Measurements from ENCODE around the gene CHSY3.
A peak's percentile ranks its signal among the peaks of the same experiment; 100 is the strongest.

Gene CHSY3

GRCh38 chr5:129963359-129963758 lies 59.1 kb downstream of the CHSY3 start:
- H2AFZ ChIP-seq (ENCODE audit: low read depth, low read length) = peak overlapping the region; percentile 14
- peaks cover 15% of the 10 kb centered on the region for H3K4me1 ChIP-seq (ENCODE audit: insufficient read depth, low read length)
- no peaks in the 10 kb centered on the region for H3K9me3 ChIP-seq (ENCODE audit: low read length)
- H3K4me3 ChIP-seq (ENCODE audit: low read length) = no peak overlapping the region
- no peaks in the 10 kb centered on the region for H3K36me3 ChIP-seq (ENCODE audit: insufficient read depth, low read length)
- no peaks in the 10 kb centered on the region for H3K27me3 ChIP-seq (ENCODE audit: insufficient read depth, low read length)

GRCh38 chr5:129966071-129966470 lies 61.8 kb downstream of the CHSY3 start:
- Histone ChIP-seq H3K4me3 (ENCODE audit: low read length) (no peak overlapping the region), H2AFZ (ENCODE audit: low read depth, low read length) (no peak overlapping the region), H3K36me3 (ENCODE audit: insufficient read depth, low read length) (no peaks in the 10 kb centered on the region), H3K9me3 (ENCODE audit: low read length) (no peaks in the 10 kb centered on the region), H3K27me3 (ENCODE audit: insufficient read depth, low read length) (no peaks in the 10 kb centered on the region), H3K4me1 (ENCODE audit: insufficient read depth, low read length) (peaks cover 15% of the 10 kb centered on the region)

DNA sequence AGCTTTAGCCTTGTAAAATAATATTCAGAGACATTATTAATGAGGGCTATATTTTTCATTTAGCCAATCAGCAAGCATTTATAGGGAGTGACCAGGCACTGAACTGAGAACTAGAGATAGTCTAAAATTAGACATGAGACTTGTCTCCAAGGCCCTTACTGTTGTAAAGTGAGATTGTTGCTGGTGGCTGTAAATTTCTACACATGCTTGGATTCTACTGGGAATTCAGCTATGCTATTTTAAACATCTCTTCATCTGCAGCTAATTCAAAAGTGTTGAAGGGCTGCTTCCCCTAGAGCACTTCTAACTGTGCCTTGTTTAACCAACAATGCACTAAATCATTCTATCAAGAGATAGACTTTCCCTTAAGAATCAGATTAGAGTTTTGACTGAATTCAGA lies 67.4 kb downstream of the CHSY3 start:
- no peak overlapping the region for H3K4me3 ChIP-seq (ENCODE audit: low read length)
- peaks cover 5% of the 10 kb centered on the region for H3K4me1 ChIP-seq (ENCODE audit: insufficient read depth, low read length)
- H3K9me3 ChIP-seq (ENCODE audit: low read length) = no peaks in the 10 kb centered on the region
- H3K27me3 ChIP-seq (ENCODE audit: insufficient read depth, low read length) = no peaks in the 10 kb centered on the region
- H2AFZ ChIP-seq (ENCODE audit: low read depth, low read length) = no peak overlapping the region
- H3K36me3 ChIP-seq (ENCODE audit: insufficient read depth, low read length) = no peaks in the 10 kb centered on the region

- no peak overlapping the region for H2AFZ ChIP-seq (ENCODE audit: low read depth, low read length)
- H3K27me3 ChIP-seq (ENCODE audit: insufficient read depth, low read length) = no peaks in the 10 kb centered on the region
- H3K4me1 ChIP-seq (ENCODE audit: insufficient read depth, low read length) = peaks cover 5% of the 10 kb centered on the region
- H3K36me3 ChIP-seq (ENCODE audit: insufficient read depth, low read length) = no peaks in the 10 kb centered on the region
- H3K4me3 ChIP-seq (ENCODE audit: low read length) = no peak overlapping the region
- H3K9me3 ChIP-seq (ENCODE audit: low read length) = no peaks in the 10 kb centered on the region
Measured at GRCh38 chr5:129972465-129973141, 68.3 kb downstream of the CHSY3 start.

GRCh38 chr5:129973716-129974426 lies 69.6 kb downstream of the CHSY3 start:
- Histone ChIP-seq H2AFZ (ENCODE audit: low read depth, low read length) (no peak overlapping the region), H3K27me3 (ENCODE audit: insufficient read depth, low read length) (no peaks in the 10 kb centered on the region), H3K36me3 (ENCODE audit: insufficient read depth, low read length) (no peaks in the 10 kb centered on the region), H3K4me1 (ENCODE audit: insufficient read depth, low read length) (peaks cover 5% of the 10 kb centered on the region), H3K4me3 (ENCODE audit: low read length) (no peak overlapping the region), H3K9me3 (ENCODE audit: low read length) (no peaks in the 10 kb centered on the region)

DNA sequence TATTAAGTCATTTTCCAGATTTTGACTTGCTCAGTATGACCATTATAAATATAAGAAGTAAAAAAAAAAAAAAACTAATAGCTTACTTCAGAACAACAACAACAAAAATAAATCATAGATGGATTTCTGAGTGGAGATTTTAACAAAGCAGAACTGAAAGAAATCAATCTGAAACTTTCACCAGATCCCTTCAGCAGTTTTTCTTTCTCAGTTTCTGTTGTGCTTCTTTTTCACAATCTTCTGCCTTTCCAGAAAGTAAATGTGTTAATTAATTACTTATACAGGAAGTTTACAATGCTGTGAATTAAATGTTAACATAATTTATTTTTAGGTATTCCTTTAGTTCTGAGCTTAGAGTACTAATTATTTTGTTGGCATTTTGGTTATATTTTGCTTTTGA lies 73.5 kb downstream of the CHSY3 start:
- H3K4me1 ChIP-seq (ENCODE audit: insufficient read depth, low read length) = no peaks in the 10 kb centered on the region
- no peaks in the 10 kb centered on the region for H3K27me3 ChIP-seq (ENCODE audit: insufficient read depth, low read length)
- no peaks in the 10 kb centered on the region for H3K9me3 ChIP-seq (ENCODE audit: low read length)
- H2AFZ ChIP-seq (ENCODE audit: low read depth, low read length) = no peak overlapping the region
- H3K4me3 ChIP-seq (ENCODE audit: low read length) = no peak overlapping the region
- H3K36me3 ChIP-seq (ENCODE audit: insufficient read depth, low read length) = no peaks in the 10 kb centered on the region

DNA sequence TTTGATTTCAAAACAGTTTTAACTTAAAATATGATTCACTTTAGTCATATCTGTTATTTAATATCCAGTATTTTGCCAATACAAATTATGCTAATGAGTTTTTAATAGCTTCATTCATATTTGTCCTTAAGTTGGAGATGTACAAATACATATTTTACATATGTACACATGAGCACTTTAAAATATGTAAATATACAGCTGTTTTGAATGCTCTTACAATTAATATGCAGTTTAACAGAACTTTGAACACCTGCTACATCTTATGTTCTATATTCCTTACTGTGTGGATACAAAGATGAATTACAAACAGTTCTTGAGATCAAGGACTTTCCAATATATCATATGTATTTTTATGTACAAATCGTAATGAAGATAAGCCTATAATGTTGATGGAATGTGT lies 74.0 kb downstream of the CHSY3 start:
- H3K4me1 ChIP-seq (ENCODE audit: insufficient read depth, low read length) = no peaks in the 10 kb centered on the region
- no peak overlapping the region for H3K4me3 ChIP-seq (ENCODE audit: low read length)
- H2AFZ ChIP-seq (ENCODE audit: low read depth, low read length) = no peak overlapping the region
- H3K9me3 ChIP-seq (ENCODE audit: low read length) = no peaks in the 10 kb centered on the region
- no peaks in the 10 kb centered on the region for H3K27me3 ChIP-seq (ENCODE audit: insufficient read depth, low read length)
- no peaks in the 10 kb centered on the region for H3K36me3 ChIP-seq (ENCODE audit: insufficient read depth, low read length)

GRCh38 chr5:129988453-129988852 lies 84.2 kb downstream of the CHSY3 start:
- no peaks in the 10 kb centered on the region for H3K9me3 ChIP-seq (ENCODE audit: low read length)
- H3K4me3 ChIP-seq (ENCODE audit: low read length) = no peak overlapping the region
- H3K27me3 ChIP-seq (ENCODE audit: insufficient read depth, low read length) = no peaks in the 10 kb centered on the region
- H3K4me1 ChIP-seq (ENCODE audit: insufficient read depth, low read length) = no peaks in the 10 kb centered on the region
- no peaks in the 10 kb centered on the region for H3K36me3 ChIP-seq (ENCODE audit: insufficient read depth, low read length)
- H2AFZ ChIP-seq (ENCODE audit: low read depth, low read length) = no peak overlapping the region

GRCh38 chr5:129991780-129992179 lies 87.5 kb downstream of the CHSY3 start:
- no peak overlapping the region for H3K4me3 ChIP-seq (ENCODE audit: low read length)
- H3K9me3 ChIP-seq (ENCODE audit: low read length) = no peaks in the 10 kb centered on the region
- H2AFZ ChIP-seq (ENCODE audit: low read depth, low read length) = no peak overlapping the region
- H3K4me1 ChIP-seq (ENCODE audit: insufficient read depth, low read length) = no peaks in the 10 kb centered on the region
- no peaks in the 10 kb centered on the region for H3K27me3 ChIP-seq (ENCODE audit: insufficient read depth, low read length)
- no peaks in the 10 kb centered on the region for H3K36me3 ChIP-seq (ENCODE audit: insufficient read depth, low read length)

- H3K4me1 ChIP-seq (ENCODE audit: insufficient read depth, low read length) = no peaks in the 10 kb centered on the region
- H3K9me3 ChIP-seq (ENCODE audit: low read length) = no peaks in the 10 kb centered on the region
- no peak overlapping the region for H2AFZ ChIP-seq (ENCODE audit: low read depth, low read length)
- H3K27me3 ChIP-seq (ENCODE audit: insufficient read depth, low read length) = no peaks in the 10 kb centered on the region
- no peaks in the 10 kb centered on the region for H3K36me3 ChIP-seq (ENCODE audit: insufficient read depth, low read length)
- H3K4me3 ChIP-seq (ENCODE audit: low read length) = no peak overlapping the region
Measured at GRCh38 chr5:129996896-129997295, 92.6 kb downstream of the CHSY3 start.

DNA sequence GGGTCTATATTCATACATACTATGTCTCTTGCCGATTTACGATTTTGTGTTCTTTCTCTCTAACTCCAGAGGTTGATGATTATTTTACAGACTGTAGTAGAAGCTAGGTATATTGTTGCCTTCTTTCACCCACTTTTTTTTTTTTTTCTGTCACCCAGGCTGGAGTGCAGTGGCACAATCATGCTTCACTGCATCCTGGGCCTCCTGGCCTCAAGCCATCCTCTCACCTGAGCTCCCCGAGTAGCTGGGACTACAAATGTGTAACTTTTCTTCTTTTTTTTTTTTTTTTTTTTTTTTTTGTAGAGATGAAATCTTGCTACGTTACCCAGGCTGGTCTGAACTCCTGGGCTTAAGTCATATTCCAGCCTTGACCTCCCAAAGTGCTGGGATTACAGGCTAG lies 96.2 kb downstream of the CHSY3 start:
- H2AFZ ChIP-seq (ENCODE audit: low read depth, low read length) = no peak overlapping the region
- H3K4me3 ChIP-seq (ENCODE audit: low read length) = no peak overlapping the region
- no peaks in the 10 kb centered on the region for H3K4me1 ChIP-seq (ENCODE audit: insufficient read depth, low read length)
- no peaks in the 10 kb centered on the region for H3K9me3 ChIP-seq (ENCODE audit: low read length)
- no peaks in the 10 kb centered on the region for H3K36me3 ChIP-seq (ENCODE audit: insufficient read depth, low read length)
- no peaks in the 10 kb centered on the region for H3K27me3 ChIP-seq (ENCODE audit: insufficient read depth, low read length)

GRCh38 chr5:130002183-130002582 lies 97.9 kb downstream of the CHSY3 start:
- Histone ChIP-seq H3K27me3 (ENCODE audit: insufficient read depth, low read length) (no peaks in the 10 kb centered on the region), H2AFZ (ENCODE audit: low read depth, low read length) (no peak overlapping the region), H3K9me3 (ENCODE audit: low read length) (no peaks in the 10 kb centered on the region), H3K4me1 (ENCODE audit: insufficient read depth, low read length) (no peaks in the 10 kb centered on the region), H3K4me3 (ENCODE audit: low read length) (no peak overlapping the region), H3K36me3 (ENCODE audit: insufficient read depth, low read length) (no peaks in the 10 kb centered on the region)

GRCh38 chr5:130002876-130003275 lies 98.6 kb downstream of the CHSY3 start:
- no peaks in the 10 kb centered on the region for H3K4me1 ChIP-seq (ENCODE audit: insufficient read depth, low read length)
- H2AFZ ChIP-seq (ENCODE audit: low read depth, low read length) = no peak overlapping the region
- no peaks in the 10 kb centered on the region for H3K9me3 ChIP-seq (ENCODE audit: low read length)
- no peaks in the 10 kb centered on the region for H3K27me3 ChIP-seq (ENCODE audit: insufficient read depth, low read length)
- H3K36me3 ChIP-seq (ENCODE audit: insufficient read depth, low read length) = no peaks in the 10 kb centered on the region
- no peak overlapping the region for H3K4me3 ChIP-seq (ENCODE audit: low read length)

DNA sequence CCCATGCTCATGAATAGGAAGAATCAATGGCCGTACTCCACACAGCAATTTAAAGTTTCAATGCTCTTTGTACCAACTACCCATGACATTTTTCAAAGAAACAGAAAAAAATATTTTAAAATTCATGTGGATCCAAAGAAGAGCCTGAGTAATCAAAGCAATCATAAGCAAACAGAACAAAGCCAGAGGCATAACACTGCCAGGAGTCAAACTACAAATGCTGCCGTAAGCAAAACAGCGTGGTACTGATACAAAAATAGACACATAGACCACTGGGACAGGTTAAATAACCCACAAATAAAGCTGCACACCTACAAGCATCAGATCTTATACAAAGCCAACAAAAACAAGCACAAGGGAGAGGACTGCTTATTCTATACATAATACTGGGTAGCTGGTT lies 107.7 kb downstream of the CHSY3 start:
- H2AFZ ChIP-seq (ENCODE audit: low read depth, low read length) = no peak overlapping the region
- no peaks in the 10 kb centered on the region for H3K27me3 ChIP-seq (ENCODE audit: insufficient read depth, low read length)
- no peak overlapping the region for H3K4me3 ChIP-seq (ENCODE audit: low read length)
- H3K4me1 ChIP-seq (ENCODE audit: insufficient read depth, low read length) = no peaks in the 10 kb centered on the region
- H3K36me3 ChIP-seq (ENCODE audit: insufficient read depth, low read length) = no peaks in the 10 kb centered on the region
- no peaks in the 10 kb centered on the region for H3K9me3 ChIP-seq (ENCODE audit: low read length)
